ENCODE measurements around the gene C9orf85.
"Not testable (repeated sequence)": the region's sequence is repeated elsewhere in the genome, so short reads cannot be mapped to it uniquely, and the experiment has no call there.

Gene C9orf85

DNA sequence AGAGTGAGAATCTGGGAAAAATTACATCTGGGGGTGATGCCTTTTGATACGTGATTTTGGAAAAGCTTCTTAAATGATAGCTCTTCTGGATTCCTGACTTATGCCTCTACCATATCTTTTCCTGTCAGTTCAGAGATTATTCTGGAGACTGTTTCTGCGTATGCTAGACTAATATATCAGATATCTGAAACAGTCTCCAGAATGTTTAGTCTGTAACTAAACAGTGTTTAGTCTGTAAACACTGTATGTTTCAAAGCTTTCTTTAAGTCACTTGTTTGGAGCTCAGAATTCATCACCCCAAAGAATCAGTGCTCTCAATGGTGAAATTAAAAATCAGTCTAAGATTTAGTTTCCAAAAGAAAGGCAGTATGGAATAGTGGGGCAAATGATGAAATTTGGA lies 19.7 kb downstream of the C9orf85 start:
- no peak for ATAC-seq (replicated peaks; ENCODE audit: extremely low read depth, poor library complexity, severe bottlenecking)
- no peak for DNase-seq (ENCODE audit: low spot score in 2 of 2)
- no peaks in the 10 kb centered on the region for H3K27me3 Mint-ChIP-seq
- H3K27ac Mint-ChIP-seq (ENCODE audit: low read depth): no peak overlapping the region
- H3K4me1 Mint-ChIP-seq: peaks cover 14% of the 10 kb centered on the region
- H3K4me3 Mint-ChIP-seq: no peak overlapping the region
- no peaks in the 10 kb centered on the region for H3K36me3 Mint-ChIP-seq (ENCODE audit: insufficient read depth)
- no peaks in the 10 kb centered on the region for H3K9me3 Mint-ChIP-seq

DNA sequence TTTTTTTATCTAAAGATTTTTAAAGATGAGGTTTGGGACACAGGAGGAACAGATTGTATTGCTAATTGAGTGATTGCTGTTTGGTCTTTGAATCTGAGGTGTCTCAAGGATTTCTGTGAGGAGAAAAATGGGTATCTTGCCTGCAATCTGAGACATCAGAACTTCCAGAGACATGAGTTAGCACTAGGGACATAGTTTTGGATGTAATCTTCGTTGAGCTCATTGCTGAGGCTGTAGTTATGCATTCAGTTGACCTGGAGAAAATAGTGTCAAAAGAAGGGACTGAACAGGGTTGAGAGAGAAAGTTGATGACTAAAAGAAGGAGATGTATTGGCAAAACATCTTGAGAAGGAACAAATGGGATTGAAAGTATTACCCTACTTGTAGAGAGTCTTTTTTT lies 24.6 kb downstream of the C9orf85 start:
- Mint-ChIP-seq H3K36me3 (ENCODE audit: insufficient read depth) (peaks cover 5% of the 10 kb centered on the region), H3K27me3 (no peaks in the 10 kb centered on the region), H3K4me1 (peaks cover 28% of the 10 kb centered on the region), H3K9me3 (no peaks in the 10 kb centered on the region), H3K27ac (ENCODE audit: low read depth) (peak overlapping the region; percentile 33), H3K4me3 (no peak overlapping the region)
- ATAC-seq (replicated peaks; ENCODE audit: extremely low read depth, poor library complexity, severe bottlenecking) (no peak), DNase-seq (ENCODE audit: low spot score in 2 of 2) (no peak)

DNA sequence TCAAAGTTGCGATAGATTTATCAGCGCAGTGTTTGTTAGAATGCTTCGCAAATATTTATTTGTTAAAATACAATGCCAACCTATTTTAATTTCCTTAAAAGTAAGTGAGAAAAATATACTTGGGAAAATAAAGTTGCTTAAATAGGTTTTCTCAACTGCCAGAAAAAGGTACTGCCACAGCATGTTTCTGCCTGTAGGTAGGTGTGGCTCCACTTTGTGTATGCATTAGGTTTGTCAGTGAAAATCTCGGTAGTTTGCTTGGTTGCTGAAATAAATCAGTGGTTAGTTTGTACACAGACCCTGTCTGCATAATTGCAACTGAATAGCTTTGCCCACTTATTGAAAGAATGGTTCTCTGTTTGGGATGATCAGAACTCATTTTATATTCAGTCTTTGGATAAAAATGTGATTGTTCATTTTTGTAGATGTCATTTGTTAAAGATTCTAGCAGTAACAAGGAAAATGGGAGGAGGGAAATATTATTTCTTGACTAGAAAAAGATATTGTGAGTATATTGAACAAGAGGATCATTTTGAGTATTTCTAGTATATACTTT lies 25.7 kb downstream of the C9orf85 start:
- H3K9me3 Mint-ChIP-seq: no peaks in the 10 kb centered on the region
- DNase-seq (ENCODE audit: low spot score in 2 of 2) (no peak), ATAC-seq (replicated peaks; ENCODE audit: extremely low read depth, poor library complexity, severe bottlenecking) (no peak)
- H3K27ac Mint-ChIP-seq (ENCODE audit: low read depth): no peak overlapping the region
- no peaks in the 10 kb centered on the region for H3K27me3 Mint-ChIP-seq
- peaks cover 39% of the 10 kb centered on the region for H3K4me1 Mint-ChIP-seq
- H3K4me3 Mint-ChIP-seq: no peak overlapping the region
- peaks cover 5% of the 10 kb centered on the region for H3K36me3 Mint-ChIP-seq (ENCODE audit: insufficient read depth)

DNA sequence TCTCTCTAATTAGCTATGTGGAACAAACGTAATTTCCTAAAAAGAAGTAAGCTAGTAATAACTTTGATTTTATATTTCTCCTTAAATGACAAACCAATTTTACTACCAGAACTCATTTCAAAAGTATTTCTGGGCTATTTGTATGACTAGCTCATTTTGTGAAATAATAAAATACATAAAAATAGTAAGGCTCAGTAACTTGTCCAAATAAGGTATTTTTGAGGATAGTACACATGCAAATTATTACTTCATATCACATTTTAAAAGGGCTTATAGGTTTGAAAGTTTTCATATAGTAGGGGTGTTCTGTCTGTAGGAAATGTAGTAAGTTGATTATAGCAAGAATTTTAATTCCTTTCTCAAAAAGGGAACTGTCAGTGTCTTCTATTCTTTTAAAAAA lies 26.5 kb downstream of the C9orf85 start:
- ATAC-seq (replicated peaks; ENCODE audit: extremely low read depth, poor library complexity, severe bottlenecking): no peak
- Mint-ChIP-seq H3K4me3 (no peak overlapping the region), H3K36me3 (ENCODE audit: insufficient read depth) (peaks cover 5% of the 10 kb centered on the region), H3K27ac (ENCODE audit: low read depth) (no peak overlapping the region), H3K4me1 (peaks cover 36% of the 10 kb centered on the region), H3K9me3 (no peaks in the 10 kb centered on the region), H3K27me3 (no peaks in the 10 kb centered on the region)
- DNase-seq (ENCODE audit: low spot score in 2 of 2): no peak

DNA sequence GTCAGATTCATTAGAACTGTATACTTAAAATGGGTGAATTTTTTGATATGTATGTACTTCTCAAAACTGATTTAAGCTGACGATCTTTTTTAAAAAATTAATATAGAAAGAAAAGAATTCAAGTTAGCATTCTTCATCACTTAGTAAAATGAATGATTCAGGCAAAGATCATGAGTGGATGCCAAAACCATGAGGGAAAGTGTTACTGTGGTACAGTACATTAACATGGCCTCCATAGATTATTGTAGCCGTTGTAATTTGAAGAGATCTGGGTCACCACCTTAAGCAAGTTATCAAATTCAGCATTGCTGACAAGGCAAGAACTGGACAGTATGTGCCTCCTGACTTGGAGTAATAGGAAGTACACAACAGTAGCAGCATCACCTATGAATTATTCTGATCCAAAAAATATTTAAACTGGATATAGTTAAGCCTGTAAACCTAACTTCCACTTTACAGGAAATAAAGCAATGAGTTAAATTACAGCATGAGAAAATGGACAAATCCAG lies 29.7 kb downstream of the C9orf85 start:
- H3K4me1 Mint-ChIP-seq: peaks cover 36% of the 10 kb centered on the region

DNA sequence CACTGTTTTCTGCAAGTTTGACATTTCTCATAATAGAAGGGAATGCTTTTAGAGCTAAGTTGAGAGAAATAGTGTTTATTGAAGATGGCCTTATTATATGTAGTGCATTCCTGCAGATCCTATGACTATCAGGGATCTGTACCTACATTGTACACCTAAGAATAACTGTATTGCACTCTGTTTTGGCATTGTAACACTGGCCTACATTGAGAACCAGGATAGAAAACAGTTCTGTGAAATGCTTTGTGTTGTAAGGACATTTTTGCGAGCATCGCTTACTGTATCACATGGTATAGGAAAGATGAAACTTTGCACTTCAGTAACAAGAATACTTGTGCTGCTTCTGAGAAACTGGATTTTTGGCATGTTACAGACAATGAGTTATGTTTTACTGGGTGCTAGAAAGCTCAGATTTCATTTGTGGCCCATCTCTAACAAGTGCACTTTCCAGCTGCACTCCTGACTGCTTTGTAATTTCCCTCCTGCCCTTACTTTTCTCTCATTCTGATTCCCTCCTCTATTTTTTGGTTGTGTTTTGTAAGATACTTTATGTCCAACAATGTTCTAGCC lies 30.6 kb downstream of the C9orf85 start:
- no peaks in the 10 kb centered on the region for H3K9me3 Mint-ChIP-seq

More for the DNA sequence above, 29.7 kb downstream of the C9orf85 start:
- no peaks in the 10 kb centered on the region for H3K9me3 Mint-ChIP-seq
- DNase-seq (ENCODE audit: low spot score in 2 of 2): no peak
- no peak for ATAC-seq (replicated peaks; ENCODE audit: extremely low read depth, poor library complexity, severe bottlenecking)
- H3K27ac Mint-ChIP-seq (ENCODE audit: low read depth): peak overlapping the region; percentile 8
- no peak overlapping the region for H3K4me3 Mint-ChIP-seq
- H3K27me3 Mint-ChIP-seq: no peaks in the 10 kb centered on the region
- H3K36me3 Mint-ChIP-seq (ENCODE audit: insufficient read depth): peaks cover 5% of the 10 kb centered on the region

DNA sequence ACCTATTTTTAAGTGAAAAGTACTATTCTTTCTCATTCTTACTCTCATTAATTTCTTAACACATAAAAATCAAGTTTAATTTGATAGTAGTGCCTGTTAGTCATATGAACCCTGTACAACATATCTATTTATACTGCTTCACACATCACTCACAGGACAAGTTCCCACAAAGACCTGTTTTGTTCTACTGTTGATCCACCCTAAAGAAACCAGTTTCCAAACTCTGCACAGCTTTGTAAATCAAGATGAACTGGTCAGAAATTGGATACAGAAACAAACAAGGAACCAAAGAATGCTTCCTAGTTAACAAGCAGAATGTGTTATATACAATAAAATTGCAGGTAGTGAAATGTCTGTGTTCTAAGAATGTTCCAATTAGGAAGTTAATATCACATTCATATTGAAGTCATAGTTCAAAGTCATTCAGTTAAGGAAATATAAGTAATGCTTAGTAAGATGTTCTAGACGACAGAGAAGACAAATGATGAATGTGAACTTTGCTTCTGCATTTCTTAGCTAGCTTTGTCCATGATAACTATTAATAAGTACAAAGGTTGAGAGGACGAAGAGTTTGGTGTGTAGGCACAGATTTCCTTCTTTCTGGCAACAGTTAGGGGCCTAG lies 33.4 kb downstream of the C9orf85 start:
- Mint-ChIP-seq H3K4me3 (no peak overlapping the region), H3K9me3 (no peaks in the 10 kb centered on the region), H3K27ac (ENCODE audit: low read depth) (peak overlapping the region; percentile 20), H3K27me3 (no peaks in the 10 kb centered on the region), H3K36me3 (ENCODE audit: insufficient read depth) (peaks cover 14% of the 10 kb centered on the region), H3K4me1 (peaks cover 27% of the 10 kb centered on the region)
- DNase-seq (ENCODE audit: low spot score in 2 of 2) (no peak), ATAC-seq (replicated peaks; ENCODE audit: extremely low read depth, poor library complexity, severe bottlenecking) (no peak)

More for the DNA sequence above, 30.6 kb downstream of the C9orf85 start:
- Mint-ChIP-seq H3K36me3 (ENCODE audit: insufficient read depth) (peaks cover 5% of the 10 kb centered on the region), H3K27me3 (no peaks in the 10 kb centered on the region), H3K4me3 (no peak overlapping the region), H3K27ac (ENCODE audit: low read depth) (no peak overlapping the region), H3K4me1 (peaks cover 31% of the 10 kb centered on the region)
- ATAC-seq (replicated peaks; ENCODE audit: extremely low read depth, poor library complexity, severe bottlenecking) (no peak), DNase-seq (ENCODE audit: low spot score in 2 of 2) (no peak)

DNA sequence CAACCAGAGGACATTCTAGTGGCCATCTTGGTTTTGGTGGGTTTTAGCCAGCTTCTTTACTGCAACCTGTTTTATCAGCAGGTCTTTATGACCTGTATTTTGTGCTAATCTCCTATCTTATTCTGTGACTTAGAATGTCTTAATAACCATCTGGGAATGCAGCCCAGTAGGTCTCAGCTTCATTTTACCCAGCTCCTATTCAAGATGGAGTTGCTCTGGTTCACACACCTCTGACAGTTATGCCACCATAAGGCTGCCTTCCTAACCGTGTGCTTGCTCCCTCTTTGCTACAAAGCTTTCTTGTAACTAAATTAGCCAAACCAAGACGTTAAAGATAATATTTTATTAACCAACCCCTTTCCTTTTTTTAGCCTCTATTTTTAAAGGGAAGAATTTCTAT lies 43.2 kb downstream of the C9orf85 start:
- not testable (repeated sequence) for H3K27me3 Mint-ChIP-seq; DNase-seq (ENCODE audit: low spot score in 2 of 2); H3K36me3 Mint-ChIP-seq (ENCODE audit: insufficient read depth); ATAC-seq (replicated peaks; ENCODE audit: extremely low read depth, poor library complexity, severe bottlenecking); H3K4me3 Mint-ChIP-seq; H3K27ac Mint-ChIP-seq (ENCODE audit: low read depth); H3K9me3 Mint-ChIP-seq; H3K4me1 Mint-ChIP-seq

DNA sequence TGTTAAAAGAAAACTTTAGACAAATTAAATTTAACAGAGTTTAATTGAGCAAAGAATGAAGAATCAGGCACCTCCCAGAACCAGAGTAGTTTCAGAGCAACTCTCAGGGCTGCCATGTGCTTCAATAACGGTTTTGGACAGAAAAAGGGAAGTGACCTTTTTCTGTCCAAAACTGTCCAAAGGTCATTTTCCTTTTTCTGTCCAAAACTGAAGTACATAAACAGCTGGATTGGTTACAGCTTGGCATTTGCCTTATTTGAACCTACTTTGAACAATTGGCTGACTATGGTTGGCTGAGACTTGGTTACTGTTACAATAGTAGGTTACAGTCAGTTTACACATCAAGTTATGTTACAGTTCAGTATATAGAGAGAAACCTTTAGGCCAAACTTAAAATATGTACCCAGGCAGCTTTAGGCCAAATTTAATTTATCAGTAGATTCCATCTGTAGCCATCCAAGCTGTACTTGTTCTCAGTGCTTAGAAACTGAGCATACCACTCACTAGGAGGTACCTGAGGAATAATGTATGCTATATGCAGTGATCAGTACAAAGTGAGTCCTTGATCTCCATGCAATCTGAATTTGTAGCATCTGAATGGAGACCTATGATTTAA lies 44.0 kb downstream of the C9orf85 start:
- no peak for DNase-seq (ENCODE audit: low spot score in 2 of 2)
- Mint-ChIP-seq H3K36me3 (ENCODE audit: insufficient read depth) (peaks cover 5% of the 10 kb centered on the region), H3K4me3 (no peak overlapping the region), H3K9me3 (no peaks in the 10 kb centered on the region), H3K27me3 (no peaks in the 10 kb centered on the region), H3K4me1 (peaks cover 5% of the 10 kb centered on the region), H3K27ac (ENCODE audit: low read depth) (no peak overlapping the region)
- no peak for ATAC-seq (replicated peaks; ENCODE audit: extremely low read depth, poor library complexity, severe bottlenecking)

DNA sequence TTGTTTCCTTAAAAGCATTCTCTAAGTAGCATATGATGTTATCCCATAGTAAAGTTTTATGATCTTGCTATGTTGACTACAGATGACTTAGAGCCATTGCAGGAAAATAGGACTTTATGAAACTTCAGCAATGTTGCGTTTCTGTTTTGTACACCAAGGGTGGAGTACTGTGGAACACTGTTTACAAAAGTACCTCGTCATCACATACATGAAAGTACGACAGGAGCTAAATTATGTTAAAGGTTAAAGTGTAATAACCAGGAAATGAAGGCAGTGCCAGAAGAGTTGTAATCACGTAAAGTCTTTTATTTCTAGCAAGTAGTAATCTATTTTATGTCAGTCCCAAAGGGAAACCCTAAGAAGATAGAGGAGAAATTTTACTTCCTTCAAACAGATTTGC lies 50.9 kb downstream of the C9orf85 start:
- ATAC-seq (replicated peaks; ENCODE audit: extremely low read depth, poor library complexity, severe bottlenecking): no peak
- Mint-ChIP-seq H3K9me3 (no peaks in the 10 kb centered on the region), H3K4me1 (peaks cover 5% of the 10 kb centered on the region), H3K4me3 (no peak overlapping the region), H3K27me3 (no peaks in the 10 kb centered on the region), H3K27ac (ENCODE audit: low read depth) (no peak overlapping the region), H3K36me3 (ENCODE audit: insufficient read depth) (no peaks in the 10 kb centered on the region)
- no peak for DNase-seq (ENCODE audit: low spot score in 2 of 2)

DNA sequence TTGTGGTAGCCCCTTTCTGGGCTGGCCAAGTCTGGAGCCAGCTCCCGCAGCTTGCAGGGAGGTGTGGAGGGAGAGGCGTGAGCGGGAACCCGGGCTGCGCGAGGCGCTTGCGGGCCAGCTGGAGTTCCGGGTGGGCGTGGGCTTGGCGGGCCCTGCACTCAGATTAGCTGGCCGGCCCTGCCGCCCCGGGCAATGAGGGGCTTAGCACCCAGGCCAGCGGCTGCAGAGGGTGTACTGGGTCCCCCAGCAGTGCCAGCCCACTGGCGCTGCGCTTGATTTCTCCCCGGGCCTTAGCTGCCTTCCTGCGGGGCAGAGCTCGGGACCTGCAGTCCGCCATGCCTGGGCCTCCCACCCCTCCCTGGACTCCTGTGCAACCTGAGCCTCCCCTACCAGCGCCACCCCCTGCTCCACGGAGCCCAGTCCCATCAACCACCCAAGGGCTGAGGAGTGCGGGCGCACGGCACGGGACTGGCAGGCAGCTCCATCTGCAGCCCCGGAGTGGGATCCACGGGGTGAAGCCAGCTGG lies 52.1 kb downstream of the C9orf85 start:
- not testable (repeated sequence) for H3K27ac Mint-ChIP-seq (ENCODE audit: low read depth); H3K4me3 Mint-ChIP-seq; H3K36me3 Mint-ChIP-seq (ENCODE audit: insufficient read depth); H3K4me1 Mint-ChIP-seq; H3K27me3 Mint-ChIP-seq; DNase-seq (ENCODE audit: low spot score in 2 of 2); H3K9me3 Mint-ChIP-seq; ATAC-seq (replicated peaks; ENCODE audit: extremely low read depth, poor library complexity, severe bottlenecking)

DNA sequence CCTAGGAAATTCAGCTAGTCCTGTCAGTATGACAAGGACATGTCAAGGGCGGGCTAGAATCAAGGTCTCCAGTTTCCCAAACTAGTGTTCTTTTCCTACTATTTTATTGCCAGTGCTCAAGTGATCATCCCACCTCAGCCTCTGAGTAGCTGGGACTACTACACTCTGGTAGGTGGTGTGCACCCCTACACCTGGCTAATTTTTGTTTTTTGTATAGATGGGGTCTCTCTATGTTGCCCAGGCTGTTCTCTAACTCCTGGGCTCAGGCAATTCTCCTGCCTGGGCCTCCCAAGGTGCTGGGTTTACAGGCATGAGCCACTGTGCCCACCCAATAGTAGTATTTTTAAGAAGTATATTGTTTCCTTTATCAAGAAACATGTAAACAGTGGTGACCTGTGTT lies 54.0 kb downstream of the C9orf85 start:
- Mint-ChIP-seq H3K27me3 (no peaks in the 10 kb centered on the region), H3K4me1 (no peaks in the 10 kb centered on the region), H3K4me3 (no peak overlapping the region), H3K9me3 (peaks cover 12% of the 10 kb centered on the region), H3K36me3 (ENCODE audit: insufficient read depth) (peaks cover 2% of the 10 kb centered on the region), H3K27ac (ENCODE audit: low read depth) (no peak overlapping the region)
- no peak for ATAC-seq (replicated peaks; ENCODE audit: extremely low read depth, poor library complexity, severe bottlenecking)
- no peak for DNase-seq (ENCODE audit: low spot score in 2 of 2)

DNA sequence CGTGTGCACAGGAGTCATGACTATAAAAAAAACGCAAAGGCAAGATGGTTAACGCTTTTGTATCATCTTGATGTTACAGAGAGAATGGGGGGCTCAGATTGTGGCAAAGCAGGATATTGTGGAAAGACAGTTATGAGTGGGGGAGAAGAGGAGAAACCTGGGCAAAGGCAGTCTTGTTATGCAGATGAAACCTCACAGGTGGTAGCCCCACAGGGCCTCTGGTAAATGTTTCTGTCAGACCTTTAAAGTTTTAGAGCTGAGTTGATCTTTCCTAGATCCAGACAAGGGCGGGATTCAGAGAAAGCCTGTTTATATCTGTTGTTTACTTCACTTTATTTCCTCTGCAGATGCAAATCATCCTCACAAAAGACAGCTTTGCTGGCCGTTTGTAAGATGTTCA lies 55.2 kb downstream of the C9orf85 start:
- H3K9me3 Mint-ChIP-seq: peaks cover 12% of the 10 kb centered on the region
- peaks cover 6% of the 10 kb centered on the region for H3K4me1 Mint-ChIP-seq
- peaks cover 3% of the 10 kb centered on the region for H3K36me3 Mint-ChIP-seq (ENCODE audit: insufficient read depth)
- DNase-seq (ENCODE audit: low spot score in 2 of 2) (no peak), ATAC-seq (replicated peaks; ENCODE audit: extremely low read depth, poor library complexity, severe bottlenecking) (no peak)
- no peaks in the 10 kb centered on the region for H3K27me3 Mint-ChIP-seq
- H3K4me3 Mint-ChIP-seq: no peak overlapping the region
- no peak overlapping the region for H3K27ac Mint-ChIP-seq (ENCODE audit: low read depth)

All from central memory CD8-positive, alpha-beta T cell (primary cell).